Endodermal cell (in vitro differentiated cells): ENCODE data around the gene KAZN. TPM values are rescaled to one million over a fixed set of nuclear protein-coding genes. Genes with fewer than 3 reads are reported as not detected.

ENCODE experiments used
- DNase-seq: peaks from one replicate; pipeline ENCODE4 v3.0.0-alpha.2; 2017
- H3K27ac ChIP-seq: 2 replicates; pipeline ENCODE4 v1.5.1; 2013; ENCODE audit warnings: mild to moderate bottlenecking, low read depth, low read length, moderate library complexity
- H3K27me3 ChIP-seq: 2 replicates; pipeline ENCODE4 v1.6.1; 2013; ENCODE audit warnings: mild to moderate bottlenecking, low read length, moderate library complexity; ENCODE audit not compliant: insufficient read depth, control insufficient read depth, poor library complexity, severe bottlenecking
- H3K36me3 ChIP-seq: 2 replicates; pipeline ENCODE4 v1.7.0; 2013; ENCODE audit warnings: mild to moderate bottlenecking, low read length, moderate library complexity; ENCODE audit not compliant: control insufficient read depth, insufficient read depth
- H3K4me1 ChIP-seq: one replicate; pipeline ENCODE4 v1.7.0; 2013; ENCODE audit warnings: low read length; ENCODE audit not compliant: control insufficient read depth, insufficient read depth
- H3K4me3 ChIP-seq: 2 replicates; pipeline ENCODE4 v1.5.1; 2013; ENCODE audit warnings: mild to moderate bottlenecking, low read length, moderate library complexity
- H3K9ac ChIP-seq: 2 replicates; pipeline ENCODE4 v1.6.1; 2013; ENCODE audit warnings: mild to moderate bottlenecking, low read length, moderate library complexity; ENCODE audit not compliant: poor library complexity, severe bottlenecking; ENCODE audit errors: extremely low read depth
- H3K9me3 ChIP-seq: 2 replicates; pipeline ENCODE4 v1.6.1; 2013; ENCODE audit warnings: mild to moderate bottlenecking, low read length, moderate library complexity; ENCODE audit not compliant: control insufficient read depth
- H3K27ac Mint-ChIP-seq: 2 replicates; pipeline ENCODE4 v1.8.0; 2020; ENCODE audit warnings: mixed read lengths
- H3K27me3 Mint-ChIP-seq: 2 replicates; pipeline ENCODE4 v1.8.0; 2021; ENCODE audit warnings: mild to moderate bottlenecking, mixed read lengths; ENCODE audit not compliant: insufficient read depth
- H3K36me3 Mint-ChIP-seq: 2 replicates; pipeline ENCODE4 v1.8.0; 2020; ENCODE audit warnings: low read depth, mixed read lengths
- H3K4me1 Mint-ChIP-seq: 2 replicates; pipeline ENCODE4 v1.8.0; 2020; ENCODE audit warnings: mixed read lengths
- H3K4me3 Mint-ChIP-seq: 2 replicates; pipeline ENCODE4 v1.8.0; 2020; ENCODE audit warnings: mild to moderate bottlenecking, moderate library complexity, mixed read lengths
- H3K9me3 Mint-ChIP-seq: 2 replicates; pipeline ENCODE4 v1.8.0; 2020; ENCODE audit warnings: mild to moderate bottlenecking, mixed read lengths
- whole genome bisulfite sequencing, 2 experiments: methylation state at CpG; one replicate each; pipeline versions ENCODE4 v1.1.5 to v1.1.7; 2013; ENCODE audit warnings: missing lambda C conversion rate in 2 of 2, mixed read lengths in 1 of 2; ENCODE audit not compliant: insufficient coverage in 1 of 2, insufficient read length in 1 of 2; 5-methylcytosine and 5-hydroxymethylcytosine counted together
- total RNA-seq, 2 donors: library from RNA; stranded (reverse); fragmentation: NEBNext Ultra II Directional in 1 of 2; extraction: Animal tissue kit (Norgen Biotek cat#: 25700) in 1 of 2; gene quantifications; 2 replicates in 1 of 2; 3 replicates in 1 of 2; pipeline ENCODE4 v1.2.1, GENCODE V29; 2021
- TF ChIP-seq, protein P1 (sequence below): fragments of 200-600 bp; sonication (generic); conservative IDR thresholded peaks from 2 replicates; pipeline ENCODE4 v1.5.0; 2021; ENCODE audit warnings: antibody characterized with exemption, mild to moderate bottlenecking

The KAZN gene
- total RNA-seq, 2 donors from 2014 or later: 12.4 to 13.9 TPM

DNA sequence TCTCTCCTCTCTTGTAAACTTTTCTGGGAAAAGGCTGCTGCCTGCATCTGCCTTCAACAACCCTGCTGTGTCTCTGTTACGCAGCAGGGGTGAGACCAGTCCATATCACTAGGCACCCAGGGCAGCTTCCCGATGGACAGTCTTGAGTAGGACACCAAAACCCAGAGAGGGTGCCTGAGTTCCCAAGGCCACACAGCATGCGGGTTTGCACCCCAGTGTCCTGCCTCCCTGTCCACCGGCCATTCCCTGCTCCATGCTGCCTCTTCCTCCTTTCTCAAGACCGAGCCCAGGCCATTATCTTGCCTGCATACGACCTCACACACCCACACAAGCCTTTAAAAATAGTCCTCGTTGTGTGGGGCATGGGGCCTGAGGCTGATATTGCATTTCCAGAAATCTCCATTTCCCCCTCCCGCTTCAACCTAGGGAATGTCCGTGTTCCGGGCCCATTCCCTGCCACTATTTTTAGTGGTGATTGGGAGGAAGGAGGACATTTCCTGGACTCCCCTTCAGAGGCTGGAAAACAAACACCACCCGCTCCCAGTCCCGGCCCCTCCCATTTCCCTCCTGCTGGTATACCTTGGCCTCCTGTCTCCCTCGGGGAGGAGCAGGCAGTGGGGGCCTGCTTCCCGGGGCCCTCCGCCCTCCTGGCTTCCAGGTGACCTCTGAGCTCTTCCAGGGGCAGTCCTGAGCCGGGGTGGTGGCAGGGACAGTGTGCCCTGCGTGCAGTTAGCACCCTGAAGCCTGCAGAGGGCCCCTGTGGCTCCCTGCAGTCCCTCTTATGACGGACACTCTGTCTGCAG lies 422.7 kb downstream of the KAZN start:
- no peak overlapping the region for H3K9ac ChIP-seq
- no peak for DNase-seq
- peaks cover 22% of the 10 kb centered on the region for H3K4me1 Mint-ChIP-seq
- no peak overlapping the region for H3K4me3 ChIP-seq
- H3K4me1 ChIP-seq: peaks cover 2% of the 10 kb centered on the region
- no peaks in the 10 kb centered on the region for H3K27me3 Mint-ChIP-seq
- H3K36me3 ChIP-seq: no peaks in the 10 kb centered on the region
- H3K9me3 Mint-ChIP-seq: no peaks in the 10 kb centered on the region
- 80 to 86% methylated on average over 7 to 14 of the region's 18 CpGs for WGBS, 2 experiments
- H3K27ac ChIP-seq: no peak overlapping the region
- TF ChIP-seq, protein P1, sequence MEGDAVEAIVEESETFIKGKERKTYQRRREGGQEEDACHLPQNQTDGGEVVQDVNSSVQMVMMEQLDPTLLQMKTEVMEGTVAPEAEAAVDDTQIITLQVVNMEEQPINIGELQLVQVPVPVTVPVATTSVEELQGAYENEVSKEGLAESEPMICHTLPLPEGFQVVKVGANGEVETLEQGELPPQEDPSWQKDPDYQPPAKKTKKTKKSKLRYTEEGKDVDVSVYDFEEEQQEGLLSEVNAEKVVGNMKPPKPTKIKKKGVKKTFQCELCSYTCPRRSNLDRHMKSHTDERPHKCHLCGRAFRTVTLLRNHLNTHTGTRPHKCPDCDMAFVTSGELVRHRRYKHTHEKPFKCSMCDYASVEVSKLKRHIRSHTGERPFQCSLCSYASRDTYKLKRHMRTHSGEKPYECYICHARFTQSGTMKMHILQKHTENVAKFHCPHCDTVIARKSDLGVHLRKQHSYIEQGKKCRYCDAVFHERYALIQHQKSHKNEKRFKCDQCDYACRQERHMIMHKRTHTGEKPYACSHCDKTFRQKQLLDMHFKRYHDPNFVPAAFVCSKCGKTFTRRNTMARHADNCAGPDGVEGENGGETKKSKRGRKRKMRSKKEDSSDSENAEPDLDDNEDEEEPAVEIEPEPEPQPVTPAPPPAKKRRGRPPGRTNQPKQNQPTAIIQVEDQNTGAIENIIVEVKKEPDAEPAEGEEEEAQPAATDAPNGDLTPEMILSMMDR: no peak
- H3K27me3 ChIP-seq: no peaks in the 10 kb centered on the region
- H3K9me3 ChIP-seq: no peaks in the 10 kb centered on the region
- no peak overlapping the region for H3K27ac Mint-ChIP-seq
- no peaks in the 10 kb centered on the region for H3K36me3 Mint-ChIP-seq
- H3K4me3 Mint-ChIP-seq: no peak overlapping the region

GRCh38 chr1:15022048-15022447 lies 423.6 kb downstream of the KAZN start:
- Histone ChIP-seq H3K27me3 (no peaks in the 10 kb centered on the region), H3K9me3 (no peaks in the 10 kb centered on the region), H3K4me3 (no peak overlapping the region), H3K36me3 (no peaks in the 10 kb centered on the region), H3K27ac (no peak overlapping the region), H3K9ac (no peak overlapping the region), H3K4me1 (peaks cover 2% of the 10 kb centered on the region)
- Mint-ChIP-seq H3K27ac (no peak overlapping the region), H3K9me3 (no peaks in the 10 kb centered on the region), H3K4me1 (peaks cover 24% of the 10 kb centered on the region), H3K27me3 (no peaks in the 10 kb centered on the region), H3K36me3 (no peaks in the 10 kb centered on the region), H3K4me3 (no peak overlapping the region)
- DNase-seq: no peak
- TF ChIP-seq, protein P1: no peak
- WGBS, 2 experiments: 87 to 94% methylated on average over 4 to 10 of the region's 10 CpGs

- 72 to 79% methylated on average over 5 of the region's 5 CpGs for WGBS, 2 experiments
- H3K27ac ChIP-seq: no peak overlapping the region
- Mint-ChIP-seq H3K9me3 (no peaks in the 10 kb centered on the region), H3K36me3 (no peaks in the 10 kb centered on the region), H3K27me3 (no peaks in the 10 kb centered on the region), H3K4me3 (no peak overlapping the region), H3K27ac (no peak overlapping the region), H3K4me1 (peaks cover 26% of the 10 kb centered on the region)
- H3K27me3 ChIP-seq: no peaks in the 10 kb centered on the region
- DNase-seq: no peak
- no peaks in the 10 kb centered on the region for H3K9me3 ChIP-seq
- H3K36me3 ChIP-seq: no peaks in the 10 kb centered on the region
- no peak overlapping the region for H3K4me3 ChIP-seq
- peaks cover 2% of the 10 kb centered on the region for H3K4me1 ChIP-seq
- TF ChIP-seq, protein P1: no peak
- no peak overlapping the region for H3K9ac ChIP-seq
These were observed 424.7 kb downstream of the KAZN start for GRCh38 chr1:15023205-15023604.
